ENCODE data around the gene CFAP141.

CFAP141 gene

DNA sequence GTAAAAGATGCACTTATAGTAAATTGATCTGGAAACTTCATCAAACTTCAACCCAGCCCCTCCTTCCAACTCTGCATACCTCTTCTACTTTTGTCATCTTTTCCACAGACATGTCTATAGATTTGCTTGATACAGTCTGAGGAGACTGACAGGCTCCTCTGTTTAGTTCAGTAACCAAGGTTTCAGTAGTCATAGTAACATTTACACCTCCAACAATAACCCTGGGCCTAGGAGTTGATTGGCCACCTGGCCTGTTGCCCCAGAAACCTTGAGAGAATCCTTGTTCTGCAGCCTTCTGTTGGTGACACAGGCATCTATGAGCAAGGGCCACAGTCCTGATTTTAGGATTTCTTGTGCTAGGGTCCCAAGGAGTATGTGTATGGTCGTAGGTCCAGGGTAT, at the start of gene CFAP141:
Gene CFAP141, minus strand, starts transcription at position 138 of the 400 bp plus-strand sequence. Its CDS starts 26 bp downstream, at position 112.
- no peak within 1 kb of the TSS for H3K4me3 ChIP-seq (replicated peaks; ENCODE audit: low read depth, low read length)
- no peak for DNase-seq (ENCODE audit: low read depth)
- TF ChIP-seq, protein P1, sequence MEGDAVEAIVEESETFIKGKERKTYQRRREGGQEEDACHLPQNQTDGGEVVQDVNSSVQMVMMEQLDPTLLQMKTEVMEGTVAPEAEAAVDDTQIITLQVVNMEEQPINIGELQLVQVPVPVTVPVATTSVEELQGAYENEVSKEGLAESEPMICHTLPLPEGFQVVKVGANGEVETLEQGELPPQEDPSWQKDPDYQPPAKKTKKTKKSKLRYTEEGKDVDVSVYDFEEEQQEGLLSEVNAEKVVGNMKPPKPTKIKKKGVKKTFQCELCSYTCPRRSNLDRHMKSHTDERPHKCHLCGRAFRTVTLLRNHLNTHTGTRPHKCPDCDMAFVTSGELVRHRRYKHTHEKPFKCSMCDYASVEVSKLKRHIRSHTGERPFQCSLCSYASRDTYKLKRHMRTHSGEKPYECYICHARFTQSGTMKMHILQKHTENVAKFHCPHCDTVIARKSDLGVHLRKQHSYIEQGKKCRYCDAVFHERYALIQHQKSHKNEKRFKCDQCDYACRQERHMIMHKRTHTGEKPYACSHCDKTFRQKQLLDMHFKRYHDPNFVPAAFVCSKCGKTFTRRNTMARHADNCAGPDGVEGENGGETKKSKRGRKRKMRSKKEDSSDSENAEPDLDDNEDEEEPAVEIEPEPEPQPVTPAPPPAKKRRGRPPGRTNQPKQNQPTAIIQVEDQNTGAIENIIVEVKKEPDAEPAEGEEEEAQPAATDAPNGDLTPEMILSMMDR (IDR thresholded peaks at IDR 0.05; ENCODE audit: low read length, missing control alignments), result no peak

DNA sequence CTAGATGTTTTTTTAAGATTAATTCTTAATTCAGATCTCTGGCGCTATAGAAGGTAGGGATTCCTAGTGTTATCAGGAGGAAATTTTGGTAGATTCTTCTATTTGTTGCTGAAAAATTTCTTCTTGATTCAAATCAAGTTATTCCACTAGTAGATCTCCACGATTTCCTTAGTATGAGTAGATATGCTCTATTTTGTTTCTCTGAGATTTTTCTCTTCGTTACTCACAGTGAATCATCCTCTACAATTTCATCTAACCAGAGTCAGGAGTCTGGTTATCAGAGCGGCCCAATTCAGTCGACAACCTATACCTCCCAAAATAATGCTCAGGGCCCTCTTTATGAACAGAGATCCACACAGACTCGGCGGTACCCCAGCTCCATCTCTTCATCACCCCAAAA, 47.5 kb upstream of the CFAP141 start:
- TF ChIP-seq, protein P1 (IDR thresholded peaks at IDR 0.05; ENCODE audit: low read length, missing control alignments), result no peak
- no peak overlapping the region for H3K4me3 ChIP-seq (replicated peaks; ENCODE audit: low read depth, low read length)
- DNase-seq (ENCODE audit: low read depth), result no peak

DNA sequence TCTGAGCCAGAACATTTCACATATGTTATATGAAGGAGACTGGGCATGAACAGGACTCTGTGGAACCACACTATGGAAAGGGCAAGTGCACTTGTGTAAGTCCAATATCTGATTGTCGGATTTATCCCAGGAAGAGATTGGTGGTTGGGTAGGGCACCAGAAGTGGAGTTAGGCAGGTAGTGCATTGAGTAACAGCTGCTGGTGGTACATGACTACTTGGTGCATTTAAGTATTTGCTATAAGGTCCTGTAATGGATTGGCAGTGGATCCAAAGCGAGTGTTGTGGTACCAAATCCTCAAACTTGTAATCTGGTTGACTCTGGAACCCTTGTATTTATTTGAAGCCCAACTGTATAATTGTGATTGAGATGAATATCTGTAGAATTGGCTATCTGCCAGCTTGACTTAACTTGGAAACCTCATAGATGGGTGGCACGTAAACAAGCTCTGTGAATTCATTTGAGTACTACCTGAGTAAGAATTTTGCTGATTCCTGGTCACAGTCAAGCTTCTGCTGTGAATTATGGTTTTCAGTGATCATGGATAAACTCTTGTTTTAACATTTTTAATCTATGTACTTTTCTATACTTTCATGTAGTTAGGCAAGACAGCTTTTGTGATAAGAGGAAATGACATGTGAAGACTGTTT, 35.7 kb upstream of the CFAP141 start:
- TF ChIP-seq, protein P1 (IDR thresholded peaks at IDR 0.05; ENCODE audit: low read length, missing control alignments), result no peak
- DNase-seq (ENCODE audit: low read depth), result no peak
- no peak overlapping the region for H3K4me3 ChIP-seq (replicated peaks; ENCODE audit: low read depth, low read length)

DNA sequence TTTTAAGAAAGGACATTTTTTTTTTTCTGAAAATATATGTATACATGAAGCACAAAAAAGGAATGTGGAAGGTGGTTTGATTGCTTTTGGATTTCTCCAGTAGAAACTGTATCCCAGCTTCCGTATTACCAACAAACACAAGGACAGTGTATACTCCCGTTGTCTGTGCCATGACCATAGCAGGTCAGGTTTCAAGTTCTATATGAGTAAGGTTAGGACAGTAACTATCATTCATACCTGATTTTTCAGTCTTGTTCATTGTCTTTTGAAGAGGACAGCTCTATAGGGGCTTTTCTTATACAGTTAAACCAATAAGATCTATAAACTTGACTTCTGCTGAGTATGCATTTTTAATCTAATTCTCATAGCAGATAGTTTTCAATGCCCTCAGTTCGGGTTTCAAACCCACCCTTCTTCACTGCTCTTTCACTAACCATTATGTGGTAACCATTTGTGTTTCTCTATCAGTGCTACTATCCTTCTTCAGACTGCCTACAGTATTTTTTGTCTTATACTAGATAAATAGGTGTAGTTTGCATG, 34.2 kb upstream of the CFAP141 start:
- no peak for DNase-seq (ENCODE audit: low read depth)
- TF ChIP-seq, protein P1 (IDR thresholded peaks at IDR 0.05; ENCODE audit: low read length, missing control alignments), result no peak
- H3K4me3 ChIP-seq (replicated peaks; ENCODE audit: low read depth, low read length), result no peak overlapping the region

DNA sequence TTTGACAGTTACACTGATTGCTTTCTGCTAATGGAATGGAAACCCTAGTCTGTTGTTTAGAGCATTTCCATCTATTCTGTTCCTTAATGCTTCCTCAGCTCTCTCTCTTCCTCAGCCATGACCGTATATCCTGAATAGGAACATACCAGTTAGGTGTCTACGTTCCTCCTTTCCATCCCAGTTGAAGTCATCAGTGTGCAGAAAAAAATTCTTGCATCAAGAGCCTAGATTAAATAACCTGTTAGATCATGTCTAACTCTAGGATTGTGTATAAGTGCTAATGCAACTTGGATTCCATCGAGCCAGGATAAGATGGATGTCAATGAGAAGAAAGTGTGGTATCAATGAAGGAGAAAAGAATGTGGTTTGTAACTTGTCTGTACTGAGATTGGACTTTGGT, 33.4 kb upstream of the CFAP141 start:
- TF ChIP-seq, protein P1 (IDR thresholded peaks at IDR 0.05; ENCODE audit: low read length, missing control alignments), result no peak
- no peak overlapping the region for H3K4me3 ChIP-seq (replicated peaks; ENCODE audit: low read depth, low read length)
- no peak for DNase-seq (ENCODE audit: low read depth)

DNA sequence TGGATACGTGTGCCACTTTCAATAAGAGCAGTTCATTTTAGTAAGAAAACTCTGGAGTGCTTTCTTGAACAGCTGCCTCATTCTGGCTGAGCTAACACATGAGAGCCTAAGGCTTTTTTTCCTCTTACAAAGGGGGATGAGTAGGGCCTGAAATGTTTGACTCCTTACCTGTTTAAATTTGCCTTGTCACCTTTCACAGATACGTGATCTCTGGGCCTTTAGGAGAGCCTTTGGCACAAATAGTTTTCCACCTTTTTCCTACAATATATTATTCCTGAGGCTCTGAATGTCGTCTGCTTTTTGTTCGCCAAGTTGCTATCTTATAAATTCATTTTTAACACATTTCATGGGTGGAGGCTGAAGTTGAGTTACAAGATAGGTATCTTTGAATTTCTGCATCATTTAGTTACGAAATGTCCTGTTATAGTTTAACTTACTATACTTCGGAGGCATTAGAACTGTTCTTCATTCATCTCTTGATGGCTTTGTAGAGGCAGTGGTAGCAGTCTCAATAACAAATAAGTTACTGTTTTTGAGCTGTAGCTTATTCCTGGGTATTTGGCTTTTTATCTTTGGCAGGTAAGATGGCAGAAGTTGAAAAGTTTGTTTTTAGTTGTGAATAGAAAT, 31.9 kb upstream of the CFAP141 start:
- no peak for DNase-seq (ENCODE audit: low read depth)
- H3K4me3 ChIP-seq (replicated peaks; ENCODE audit: low read depth, low read length), result no peak overlapping the region

More for the DNA sequence above, 31.9 kb upstream of the CFAP141 start:
- TF ChIP-seq, protein P1 (IDR thresholded peaks at IDR 0.05; ENCODE audit: low read length, missing control alignments), result no peak
